GM18502 (cell line): ENCODE measurements around the gene PCDH12.

Experiments
- ATAC-seq: cut with Tn5 transposase; IDR thresholded peaks from one replicate; pipeline ENCODE4 v1.9.1; 2021; ENCODE audit warnings: mild to moderate bottlenecking; ENCODE audit not compliant: unreplicated experiment, poor library complexity

PCDH12 gene

GRCh38 chr5:141958113-141958512 is at the start of gene PCDH12:
PCDH12 (minus strand) TSS chr5:141958202; CDS start chr5:141957851, 351 bp downstream.
- no peak for ATAC-seq

- peak; percentile 30 for ATAC-seq
Observed at GRCh38 chr5:142007237-142007544, 49.2 kb upstream of the PCDH12 start.

- peak; percentile 67 for ATAC-seq
Observed at GRCh38 chr5:142006363-142007236, 48.6 kb upstream of the PCDH12 start.

GRCh38 chr5:142003266-142003800 is 45.3 kb upstream of the PCDH12 start:
- ATAC-seq, result no peak

GRCh38 chr5:142000704-142001484 is 42.9 kb upstream of the PCDH12 start:
- ATAC-seq, result no peak

- no peak for ATAC-seq
Observed at GRCh38 chr5:142000173-142000572, 42.2 kb upstream of the PCDH12 start.

- ATAC-seq, result no peak
Observed at GRCh38 chr5:141997358-141997960, 39.5 kb upstream of the PCDH12 start.

GRCh38 chr5:141995656-141996055 is 37.7 kb upstream of the PCDH12 start:
- ATAC-seq, result no peak

- ATAC-seq, result no peak
Observed at GRCh38 chr5:141994511-141995136, 36.6 kb upstream of the PCDH12 start.

GRCh38 chr5:141992349-141992963 is 34.5 kb upstream of the PCDH12 start:
- peak; percentile 65 for ATAC-seq

- ATAC-seq, result no peak
Observed at GRCh38 chr5:141989720-141990119, 31.7 kb upstream of the PCDH12 start.

GRCh38 chr5:141986072-141986471 is 28.1 kb upstream of the PCDH12 start:
- ATAC-seq, result no peak

- ATAC-seq, result no peak
Observed at GRCh38 chr5:141982626-141983025, 24.6 kb upstream of the PCDH12 start.

- no peak for ATAC-seq
Observed at GRCh38 chr5:141978389-141978788, 20.4 kb upstream of the PCDH12 start.

GRCh38 chr5:141976176-141976575 is 18.2 kb upstream of the PCDH12 start:
- no peak for ATAC-seq

GRCh38 chr5:141973871-141974595 is 16.0 kb upstream of the PCDH12 start:
- ATAC-seq, result no peak

- ATAC-seq, result peak; percentile 59
Observed at GRCh38 chr5:141969783-141970771, 12.1 kb upstream of the PCDH12 start.

- ATAC-seq, result peak; percentile 92
Observed at GRCh38 chr5:141968914-141969608, 11.1 kb upstream of the PCDH12 start, which contains the start of gene RNF14. RNF14 (plus strand) TSS chr5:141969105; CDS start chr5:141973589, 4,484 bp downstream.
